Nephron progenitor cell (in vitro differentiated cells): ENCODE data around the gene STRA8.

Experiments
- DNase-seq: peaks from one replicate; pipeline ENCODE4 v3.0.0; 2021
- H3K27ac Mint-ChIP-seq: 2 replicates; pipeline ENCODE4 v1.8.0; 2021; ENCODE audit warnings: mild to moderate bottlenecking, moderate library complexity, mixed read lengths
- H3K27me3 Mint-ChIP-seq: 2 replicates; pipeline ENCODE4 v1.8.0; 2021; ENCODE audit warnings: mild to moderate bottlenecking, low read depth, mixed read lengths; ENCODE audit not compliant: poor library complexity
- H3K36me3 Mint-ChIP-seq: 2 replicates; pipeline ENCODE4 v1.8.0; 2021; ENCODE audit warnings: low read depth, mixed read lengths
- H3K4me1 Mint-ChIP-seq: 2 replicates; pipeline ENCODE4 v1.8.0; 2021; ENCODE audit warnings: mixed read lengths
- H3K4me3 Mint-ChIP-seq: 2 replicates; pipeline ENCODE4 v1.8.0; 2021; ENCODE audit warnings: mild to moderate bottlenecking, moderate library complexity, mixed read lengths
- H3K9me3 Mint-ChIP-seq: 2 replicates; pipeline ENCODE4 v1.8.0; 2021; ENCODE audit warnings: mild to moderate bottlenecking, moderate library complexity, mixed read lengths
- CTCF ChIP-seq: fragments of 200-600 bp; sonication (generic); IDR thresholded peaks from 2 replicates; pipeline ENCODE4 v1.5.0; 2021; ENCODE audit warnings: antibody characterized with exemption

Gene STRA8

GRCh38 chr7:135275971-135276580 lies 42.4 kb downstream of the STRA8 start:
- no peak for TF ChIP-seq CTCF
- DNase-seq = no peak
- Mint-ChIP-seq H3K4me3 (no peak overlapping the region), H3K9me3 (peaks cover 26% of the 10 kb centered on the region), H3K27ac (no peak overlapping the region), H3K36me3 (no peaks in the 10 kb centered on the region), H3K27me3 (peaks cover 15% of the 10 kb centered on the region), H3K4me1 (peaks cover 3% of the 10 kb centered on the region)

- Mint-ChIP-seq H3K4me1 (no peaks in the 10 kb centered on the region), H3K9me3 (peaks cover 22% of the 10 kb centered on the region)
- no peak for TF ChIP-seq CTCF
These were observed 43.5 kb downstream of the STRA8 start for GRCh38 chr7:135277161-135277560.

DNA sequence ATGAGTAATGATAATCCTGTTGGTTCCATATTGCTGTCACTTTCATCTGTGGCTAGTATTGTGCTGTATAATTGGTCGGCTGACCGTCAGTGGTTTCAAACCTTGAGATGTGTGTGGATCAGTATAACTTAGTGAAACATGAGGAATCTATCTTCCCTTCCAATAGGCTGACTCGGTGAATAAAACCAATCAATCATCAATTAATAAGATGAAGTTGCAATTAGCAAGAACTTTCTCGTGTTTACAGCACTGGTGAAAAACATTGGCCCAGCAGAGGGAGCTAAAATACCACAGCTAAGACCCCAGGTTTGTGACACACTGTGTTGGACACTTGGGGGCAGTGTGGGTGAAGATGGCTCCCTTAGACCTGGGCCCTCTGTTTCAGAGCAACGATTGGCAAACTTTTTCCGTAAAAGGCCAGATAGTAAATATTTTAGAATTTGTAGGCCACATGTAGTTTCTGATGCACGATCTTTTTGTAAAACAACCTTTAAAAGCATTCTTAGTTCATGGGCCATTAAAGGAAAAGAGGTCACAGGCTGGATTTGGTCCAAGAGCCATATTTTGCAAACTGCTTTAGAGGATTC lies 47.8 kb downstream of the STRA8 start:
- no peak overlapping the region for H3K27ac Mint-ChIP-seq
- peaks cover 19% of the 10 kb centered on the region for H3K27me3 Mint-ChIP-seq
- H3K36me3 Mint-ChIP-seq = no peaks in the 10 kb centered on the region
- DNase-seq = peak; percentile 80
- TF ChIP-seq CTCF = peak; percentile 92
- H3K4me1 Mint-ChIP-seq = peaks cover 5% of the 10 kb centered on the region
- H3K4me3 Mint-ChIP-seq = no peak overlapping the region
- H3K9me3 Mint-ChIP-seq = peaks cover 3% of the 10 kb centered on the region

More at GRCh38 chr7:135277161-135277560, 43.5 kb downstream of the STRA8 start:
- Mint-ChIP-seq H3K4me3 (no peak overlapping the region), H3K27me3 (peaks cover 19% of the 10 kb centered on the region), H3K36me3 (no peaks in the 10 kb centered on the region), H3K27ac (no peak overlapping the region)
- no peak for DNase-seq

- no peak overlapping the region for H3K4me3 Mint-ChIP-seq
These were observed 49.1 kb downstream of the STRA8 start for GRCh38 chr7:135282561-135283254.

GRCh38 chr7:135283959-135284638 lies 50.5 kb downstream of the STRA8 start:
- no peak for TF ChIP-seq CTCF
- Mint-ChIP-seq H3K27me3 (peaks cover 19% of the 10 kb centered on the region), H3K36me3 (no peaks in the 10 kb centered on the region), H3K4me3 (no peak overlapping the region), H3K27ac (no peak overlapping the region), H3K4me1 (peaks cover 5% of the 10 kb centered on the region), H3K9me3 (no peaks in the 10 kb centered on the region)
- DNase-seq = no peak

More at GRCh38 chr7:135282561-135283254, 49.1 kb downstream of the STRA8 start:
- Mint-ChIP-seq H3K36me3 (no peaks in the 10 kb centered on the region), H3K27ac (no peak overlapping the region), H3K27me3 (peaks cover 19% of the 10 kb centered on the region), H3K4me1 (peaks cover 5% of the 10 kb centered on the region), H3K9me3 (no peaks in the 10 kb centered on the region)
- TF ChIP-seq CTCF = no peak
- DNase-seq = no peak
